Measurements from ENCODE around the gene LRIG3. TPM values are rescaled to one million over a fixed set of nuclear protein-coding genes. Genes with fewer than 3 reads are reported as not detected.
"Not testable (repeated sequence)": the region's sequence is repeated elsewhere in the genome, so short reads cannot be mapped to it uniquely, and the experiment has no call there.

Gene LRIG3
- total RNA-seq, 4 donors from 2014 or later = 42.4 to 56.5 (median 50.4) TPM

DNA sequence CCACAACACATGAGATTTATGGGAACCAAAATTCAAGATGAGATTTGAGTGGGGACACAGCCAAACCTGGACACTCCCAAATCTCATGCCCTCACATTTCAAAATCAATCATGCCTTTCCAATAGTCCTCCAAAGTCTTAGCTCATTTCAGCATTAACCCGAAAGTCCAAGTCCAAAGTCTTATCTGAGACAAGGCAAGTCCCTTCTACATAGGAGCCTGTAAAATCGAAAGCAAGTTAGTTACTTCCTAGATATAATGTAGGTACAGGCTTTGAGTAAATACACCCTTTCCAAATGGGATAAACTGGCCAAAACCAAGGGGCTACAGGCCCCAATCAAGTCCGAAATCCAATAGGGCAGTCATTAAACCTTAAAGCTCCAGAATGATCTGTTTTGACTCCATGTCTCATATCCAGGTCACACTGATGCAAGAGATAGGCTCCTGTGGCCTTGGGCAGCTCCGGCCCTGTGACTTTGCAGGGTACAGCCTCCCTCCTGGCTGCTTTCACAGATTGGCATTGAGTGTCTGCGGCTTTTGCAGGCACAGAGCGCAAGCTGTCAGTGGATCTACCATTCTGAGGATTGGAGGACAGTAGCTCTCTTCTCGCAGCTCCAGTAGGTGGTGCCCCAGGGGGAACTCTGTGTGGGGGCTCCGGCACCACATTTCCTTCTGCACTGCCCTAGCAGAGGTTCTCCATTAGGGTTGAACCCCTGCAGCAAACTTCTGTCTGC, 60.1 kb downstream of the LRIG3 start:
- intact Hi-C loops (cut with DNase I) = no loop called here
- H3K4me1 ChIP-seq = no peaks in the 10 kb centered on the region
- H3K36me3 ChIP-seq = no peaks in the 10 kb centered on the region
- DNase-seq (ENCODE audit: extremely low spot score) = no peak
- H3K27ac ChIP-seq (replicated peaks in 1 of 4) = no peak overlapping the region
- H3K4me3 ChIP-seq = no peak overlapping the region
- 95% methylated on average over 7 of the region's 8 CpGs for WGBS
- H3K27me3 ChIP-seq = no peaks in the 10 kb centered on the region
- no peaks in the 10 kb centered on the region for H3K9me3 ChIP-seq
- TF ChIP-seq EP300 (IDR thresholded peaks at IDR 0.05) = no peak
- TF ChIP-seq, protein P1, sequence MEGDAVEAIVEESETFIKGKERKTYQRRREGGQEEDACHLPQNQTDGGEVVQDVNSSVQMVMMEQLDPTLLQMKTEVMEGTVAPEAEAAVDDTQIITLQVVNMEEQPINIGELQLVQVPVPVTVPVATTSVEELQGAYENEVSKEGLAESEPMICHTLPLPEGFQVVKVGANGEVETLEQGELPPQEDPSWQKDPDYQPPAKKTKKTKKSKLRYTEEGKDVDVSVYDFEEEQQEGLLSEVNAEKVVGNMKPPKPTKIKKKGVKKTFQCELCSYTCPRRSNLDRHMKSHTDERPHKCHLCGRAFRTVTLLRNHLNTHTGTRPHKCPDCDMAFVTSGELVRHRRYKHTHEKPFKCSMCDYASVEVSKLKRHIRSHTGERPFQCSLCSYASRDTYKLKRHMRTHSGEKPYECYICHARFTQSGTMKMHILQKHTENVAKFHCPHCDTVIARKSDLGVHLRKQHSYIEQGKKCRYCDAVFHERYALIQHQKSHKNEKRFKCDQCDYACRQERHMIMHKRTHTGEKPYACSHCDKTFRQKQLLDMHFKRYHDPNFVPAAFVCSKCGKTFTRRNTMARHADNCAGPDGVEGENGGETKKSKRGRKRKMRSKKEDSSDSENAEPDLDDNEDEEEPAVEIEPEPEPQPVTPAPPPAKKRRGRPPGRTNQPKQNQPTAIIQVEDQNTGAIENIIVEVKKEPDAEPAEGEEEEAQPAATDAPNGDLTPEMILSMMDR (IDR thresholded peaks at IDR 0.05) = no peak
- no peak for TF ChIP-seq POLR2A (IDR thresholded peaks at IDR 0.05; ENCODE audit: low read depth)
- TF ChIP-seq POLR2AphosphoS5 (IDR thresholded peaks at IDR 0.05) = no peak

DNA sequence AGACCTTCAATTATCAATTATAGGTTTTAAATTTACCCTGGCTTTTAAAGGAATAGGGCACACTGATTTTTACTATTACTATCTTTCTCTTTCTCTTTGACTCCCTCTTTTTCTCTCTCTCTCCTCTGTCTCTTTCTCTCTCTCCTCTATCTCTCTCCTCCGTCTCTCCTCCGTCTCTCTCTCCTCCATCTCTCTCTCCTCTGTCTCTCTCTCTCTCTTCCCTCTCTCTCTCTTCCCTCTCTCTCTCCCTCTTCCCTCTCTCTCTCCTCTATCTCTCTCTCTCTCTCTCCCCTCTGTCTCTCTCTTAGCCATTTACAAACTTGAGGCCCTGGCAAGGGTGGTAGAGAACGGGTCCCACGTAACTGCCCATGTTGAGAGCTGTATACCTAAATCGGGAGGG, 62.3 kb downstream of the LRIG3 start:
- intact Hi-C loops (cut with DNase I) = no loop called here
- 88% methylated on average over 5 of the region's 5 CpGs for WGBS
- H3K4me1 ChIP-seq = no peaks in the 10 kb centered on the region
- no peak for DNase-seq (ENCODE audit: extremely low spot score)
- no peak overlapping the region for H3K4me3 ChIP-seq
- H3K27me3 ChIP-seq = no peaks in the 10 kb centered on the region
- H3K27ac ChIP-seq (replicated peaks in 1 of 4) = no peak overlapping the region
- no peak for TF ChIP-seq EP300 (IDR thresholded peaks at IDR 0.05)
- no peaks in the 10 kb centered on the region for H3K9me3 ChIP-seq
- H3K36me3 ChIP-seq = no peaks in the 10 kb centered on the region

DNA sequence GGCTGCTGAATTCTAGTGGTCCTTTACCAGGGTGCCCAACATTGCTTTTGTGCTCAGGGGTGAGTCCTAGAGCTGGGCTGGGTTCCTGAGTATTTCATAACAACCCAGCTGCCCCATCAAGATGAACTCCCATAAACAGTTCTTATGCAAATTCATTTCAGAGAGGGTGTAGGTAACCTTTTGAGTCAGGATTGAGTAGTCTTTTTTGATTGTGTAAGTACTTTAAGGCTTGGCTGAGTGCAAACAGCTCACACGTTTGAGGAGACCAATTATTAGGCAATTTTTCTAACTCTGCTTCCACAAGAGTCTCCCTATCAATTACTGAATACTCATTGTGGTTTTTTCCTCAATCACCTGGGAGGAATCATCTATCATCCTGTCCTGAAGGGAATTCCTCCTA, 63.1 kb downstream of the LRIG3 start:
- H3K9me3 ChIP-seq; H3K27ac ChIP-seq (replicated peaks in 1 of 4); DNase-seq (ENCODE audit: extremely low spot score); H3K36me3 ChIP-seq; intact Hi-C loops (cut with DNase I); H3K4me1 ChIP-seq; H3K4me3 ChIP-seq; H3K27me3 ChIP-seq: not testable (repeated sequence)
- WGBS = 27% methylated on average over 1 of the region's 1 CpG

DNA sequence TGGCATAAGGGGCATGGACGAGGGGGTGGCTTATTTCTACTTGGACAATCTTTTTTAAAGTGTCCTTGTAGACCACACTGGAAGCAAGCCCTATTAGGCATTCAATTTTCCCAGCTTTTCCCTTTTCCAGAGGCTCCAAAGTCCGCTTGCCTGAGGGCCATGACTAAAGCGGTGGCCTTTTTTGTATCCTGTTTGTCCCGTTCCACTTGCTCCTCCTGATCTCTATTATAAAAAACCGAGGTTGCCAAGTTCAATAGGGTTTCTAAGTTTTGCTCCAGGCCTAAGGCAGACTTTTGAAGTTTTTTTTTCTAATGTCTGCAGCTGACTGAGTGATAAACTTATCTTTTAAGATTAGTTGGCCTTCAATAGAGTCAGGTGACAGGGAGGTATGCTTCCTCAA, 64.7 kb downstream of the LRIG3 start:
- 70% methylated on average over 5 of the region's 5 CpGs for WGBS
- not testable (repeated sequence) for H3K36me3 ChIP-seq

DNA sequence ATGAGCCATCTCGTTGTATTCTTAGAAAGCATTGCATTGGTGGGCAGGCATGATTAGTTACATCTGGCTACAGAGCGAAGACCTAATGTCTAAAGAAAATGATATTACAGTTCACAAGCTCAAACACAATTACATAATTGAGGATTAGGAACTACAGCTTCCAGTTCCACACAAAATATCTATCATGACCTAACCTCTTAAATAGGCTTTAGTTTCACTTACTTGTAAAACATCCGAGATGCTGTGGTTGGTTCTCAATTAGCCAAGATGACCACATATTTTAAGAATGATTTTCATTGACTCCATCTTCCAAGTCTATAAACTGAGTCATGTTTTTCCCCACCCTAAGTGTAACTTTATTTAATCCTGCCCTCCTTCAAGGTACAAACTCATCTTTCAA, 69.5 kb downstream of the LRIG3 start:
- no peaks in the 10 kb centered on the region for H3K27me3 ChIP-seq

More for the DNA sequence above, 64.7 kb downstream of the LRIG3 start:
- H3K27me3 ChIP-seq; H3K4me3 ChIP-seq; H3K4me1 ChIP-seq; H3K9me3 ChIP-seq; H3K27ac ChIP-seq (replicated peaks in 1 of 4); DNase-seq (ENCODE audit: extremely low spot score); intact Hi-C loops (cut with DNase I): not testable (repeated sequence)

DNA sequence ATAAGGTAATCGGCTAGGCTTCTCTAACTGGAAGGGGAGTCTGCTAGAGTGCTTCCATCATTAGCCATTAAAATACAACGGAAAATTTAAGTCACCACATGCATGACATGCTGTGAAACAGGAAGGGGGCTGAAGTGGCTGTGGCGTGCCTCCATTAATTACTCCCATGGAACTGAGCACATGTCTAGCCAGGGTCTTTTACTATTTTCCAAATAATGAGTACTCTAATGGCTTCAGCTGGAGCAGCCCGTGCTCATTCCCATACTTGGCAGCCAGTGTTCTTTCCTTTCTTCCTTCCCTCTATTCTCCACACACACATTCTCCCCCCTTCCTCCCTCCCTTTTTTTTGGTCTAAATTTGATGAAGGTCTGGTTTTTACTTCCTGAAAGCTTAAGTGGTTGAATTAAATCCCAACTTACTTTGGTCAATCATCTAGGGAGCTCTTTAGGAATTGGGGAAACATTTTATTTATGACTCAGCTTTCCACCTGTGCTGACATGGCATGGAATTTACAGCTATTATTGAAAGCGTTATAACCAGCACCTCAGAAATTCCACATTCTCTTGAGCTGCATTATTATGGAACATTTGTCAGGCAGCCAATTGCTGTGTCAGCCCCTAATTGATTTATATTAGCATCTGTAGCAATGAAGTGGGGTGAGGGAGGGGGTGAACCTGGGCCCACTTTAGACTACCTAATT, 72.3 kb downstream of the LRIG3 start:
- Histone ChIP-seq H3K27ac (replicated peaks in 1 of 4) (no peak overlapping the region), H3K4me1 (peaks cover 0 to 10% (median 5%) of the 10 kb centered on the region in 4 donors), H3K36me3 (no peaks in the 10 kb centered on the region), H3K4me3 (no peak overlapping the region), H3K27me3 (no peaks in the 10 kb centered on the region), H3K9me3 (no peaks in the 10 kb centered on the region)
- intact Hi-C loops (cut with DNase I) = no loop called here
- TF ChIP-seq POLR2A (IDR thresholded peaks at IDR 0.05; ENCODE audit: low read depth) = no peak
- TF ChIP-seq, protein P1 (IDR thresholded peaks at IDR 0.05) = no peak
- no peak for TF ChIP-seq EP300 (IDR thresholded peaks at IDR 0.05)
- no peak for TF ChIP-seq POLR2AphosphoS5 (IDR thresholded peaks at IDR 0.05)
- DNase-seq (ENCODE audit: extremely low spot score) = no peak
- WGBS = 46% methylated on average over 5 of the region's 5 CpGs

More for the DNA sequence above, 69.5 kb downstream of the LRIG3 start:
- WGBS = 72% methylated on average over 3 of the region's 3 CpGs
- Histone ChIP-seq H3K4me1 (peaks cover 0 to 10% (median 5%) of the 10 kb centered on the region in 4 donors), H3K9me3 (no peaks in the 10 kb centered on the region), H3K27ac (replicated peaks in 1 of 4) (no peak overlapping the region), H3K4me3 (no peak overlapping the region), H3K36me3 (no peaks in the 10 kb centered on the region)
- no peak for DNase-seq (ENCODE audit: extremely low spot score)
- TF ChIP-seq EP300 (IDR thresholded peaks at IDR 0.05) = no peak
- no peak for TF ChIP-seq POLR2AphosphoS5 (IDR thresholded peaks at IDR 0.05)
- no peak for TF ChIP-seq POLR2A (IDR thresholded peaks at IDR 0.05; ENCODE audit: low read depth)
- TF ChIP-seq, protein P1 (IDR thresholded peaks at IDR 0.05) = no peak
- intact Hi-C loops (cut with DNase I) = no loop called here
